Upper lobe of left lung (tissue), 6 donors: ENCODE data around the gene CYFIP1. TPM values are rescaled to one million over a fixed set of nuclear protein-coding genes. Genes with fewer than 3 reads are reported as not detected.

Experiments
- ATAC-seq, 2 donors: fragments of 200-7000 bp; cut with Tn5 transposase; one replicate each; pipeline ENCODE4 v1.9.1; 2022; ENCODE audit warnings: mild to moderate bottlenecking in 2 of 2, moderate library complexity in 2 of 2; ENCODE audit not compliant: low FRiP score in 2 of 2
- DNase-seq, 2 donors: peaks; one replicate each; pipeline ENCODE4 v3.0.0-alpha.2; 2019 to 2020
- H3K27ac ChIP-seq, 4 donors: fragments of 200-600 bp; sonication (generic); one replicate each; pipeline ENCODE4 v1.5.1; 2016 to 2019
- H3K27me3 ChIP-seq, 4 donors: fragments of 200-600 bp; sonication (generic); one replicate each; pipeline ENCODE4 v1.5.1; 2017 to 2019
- H3K36me3 ChIP-seq, 4 donors: fragments of 200-600 bp; sonication (generic); one replicate each; pipeline ENCODE4 v1.5.1; 2016 to 2019
- H3K4me1 ChIP-seq, 4 donors: fragments of 200-600 bp; sonication (generic); one replicate each; pipeline ENCODE4 v1.5.1; 2018 to 2019
- H3K4me3 ChIP-seq, 4 donors: fragments of 200-600 bp; sonication (generic); one replicate each; pipeline ENCODE4 v1.5.1; 2017 to 2019; ENCODE audit warnings: mild to moderate bottlenecking in 2 of 4, moderate library complexity in 1 of 4
- H3K9me3 ChIP-seq, 4 donors: fragments of 200-600 bp; sonication (generic); one replicate each; pipeline ENCODE4 v1.5.1; 2018 to 2019
- CTCF ChIP-seq, 6 experiments: fragments of 450-650 bp in 4 of 6; fragments of 200-600 bp in 2 of 6; sonication (generic) in 2 of 6; IDR thresholded peaks; one replicate each; pipeline ENCODE4 v1.5.1; 2016 to 2019; ENCODE audit warnings: antibody characterized with exemption in 6 of 6
- EP300 ChIP-seq, 4 donors: sonication (generic); formaldehyde crosslinking; IDR thresholded peaks; one replicate each; pipeline ENCODE4 v1.5.1; 2017; ENCODE audit warnings: antibody characterized with exemption in 4 of 4, control low read depth in 2 of 4
- POLR2A ChIP-seq, 4 donors: fragments of 450-650 bp; IDR thresholded peaks; one replicate each; pipeline ENCODE4 v1.5.1; 2016 to 2017; ENCODE audit warnings: antibody characterized with exemption in 4 of 4, mild to moderate bottlenecking in 2 of 4
- POLR2AphosphoS5 ChIP-seq, 2 donors: sonication (generic); formaldehyde crosslinking; IDR thresholded peaks; one replicate each; pipeline ENCODE4 v1.5.1; 2017; ENCODE audit warnings: antibody characterized with exemption in 2 of 2
- WGBS, 2 donors: methylation state at CpG; one replicate each; pipeline ENCODE4 v1.1.5; 2017 to 2018; 5-methylcytosine and 5-hydroxymethylcytosine counted together
- total RNA-seq, 6 donors: library from RNA; depleted of rRNA in 4 of 6; stranded (reverse); fragments of >200 nt in 4 of 6; gene quantifications; one replicate each; pipeline versions ENCODE4 v1.1.0 to v1.2.1, GENCODE V29; 2016 to 2021
- donor health status: DM: no; HTN: no; CAD: no; lungs with moderate emphysema.
- donor health status: DM: no; HTN: yes; CAD: no; lungs with severe emphysema.

The CYFIP1 gene
- total RNA-seq, 6 donors from 2014 or later = 100 to 171 (median 136) TPM

GRCh38 chr15:22913646-22914380 is 66.4 kb downstream of the CYFIP1 start:
- TF ChIP-seq POLR2AphosphoS5 (IDR thresholded peaks at IDR 0.05) (no peak), POLR2A (IDR thresholded peaks at IDR 0.05) (no peak), EP300 (IDR thresholded peaks at IDR 0.05) (no peak), CTCF (IDR thresholded peaks at IDR 0.05) (no peak)
- no peaks in the 10 kb centered on the region for H3K27me3 ChIP-seq
- ATAC-seq (peak in 1 of 2 donors; percentile 20), DNase-seq (no peak)
- no peak overlapping the region for H3K27ac ChIP-seq
- no peaks in the 10 kb centered on the region for H3K4me1 ChIP-seq
- H3K4me3 ChIP-seq = no peak overlapping the region
- peaks cover 36 to 96% (median 95%) of the 10 kb centered on the region in 4 donors for H3K36me3 ChIP-seq
- H3K9me3 ChIP-seq = no peaks in the 10 kb centered on the region
- 95 to 97% methylated on average over 12 to 13 of the region's 13 CpGs for WGBS, 2 donors

GRCh38 chr15:22912256-22912655 is 67.9 kb downstream of the CYFIP1 start:
- Histone ChIP-seq H3K9me3 (no peaks in the 10 kb centered on the region), H3K27me3 (no peaks in the 10 kb centered on the region), H3K4me1 (no peaks in the 10 kb centered on the region), H3K27ac (no peak overlapping the region), H3K36me3 (peaks cover 40 to 96% (median 93%) of the 10 kb centered on the region in 4 donors), H3K4me3 (no peak overlapping the region)
- WGBS, 2 donors = 95 to 99% methylated on average over 12 of the region's 12 CpGs
- TF ChIP-seq POLR2AphosphoS5 (IDR thresholded peaks at IDR 0.05) = no peak
- no peak for TF ChIP-seq EP300 (IDR thresholded peaks at IDR 0.05)
- no peak for DNase-seq
- ATAC-seq = no peak

- no peak overlapping the region for H3K27ac ChIP-seq
- H3K4me3 ChIP-seq = no peak overlapping the region
- H3K9me3 ChIP-seq = no peaks in the 10 kb centered on the region
- TF ChIP-seq POLR2AphosphoS5 (IDR thresholded peaks at IDR 0.05) (no peak), CTCF (IDR thresholded peaks at IDR 0.05) (no peak), POLR2A (IDR thresholded peaks at IDR 0.05) (no peak), EP300 (IDR thresholded peaks at IDR 0.05) (no peak)
- H3K36me3 ChIP-seq = peaks cover 35 to 96% (median 92%) of the 10 kb centered on the region in 4 donors
- no peaks in the 10 kb centered on the region for H3K27me3 ChIP-seq
- 84 to 87% methylated on average over 5 to 8 of the region's 8 CpGs for WGBS, 2 donors
- no peaks in the 10 kb centered on the region for H3K4me1 ChIP-seq
- ATAC-seq (no peak), DNase-seq (no peak)
These were observed 68.9 kb downstream of the CYFIP1 start for GRCh38 chr15:22911306-22911705.

- TF ChIP-seq EP300 (IDR thresholded peaks at IDR 0.05) (no peak), CTCF (IDR thresholded peaks at IDR 0.05) (no peak), POLR2A (IDR thresholded peaks at IDR 0.05) (no peak), POLR2AphosphoS5 (IDR thresholded peaks at IDR 0.05) (no peak)
- Histone ChIP-seq H3K4me1 (no peaks in the 10 kb centered on the region), H3K9me3 (no peaks in the 10 kb centered on the region), H3K27me3 (no peaks in the 10 kb centered on the region), H3K36me3 (peaks cover 35 to 93% (median 83%) of the 10 kb centered on the region in 4 donors), H3K4me3 (no peak overlapping the region), H3K27ac (no peak overlapping the region)
- WGBS, 2 donors = 85 to 93% methylated on average over 9 of the region's 9 CpGs
- ATAC-seq = no peak
- no peak for DNase-seq
These were observed 71.3 kb downstream of the CYFIP1 start for GRCh38 chr15:22908830-22909229.

- WGBS, 2 donors = 92 to 98% methylated on average over 9 to 16 of the region's 16 CpGs
- no peak for DNase-seq
- no peak for ATAC-seq
These were observed 72.8 kb downstream of the CYFIP1 start for GRCh38 chr15:22907161-22907950.

More at GRCh38 chr15:22907161-22907950, 72.8 kb downstream of the CYFIP1 start:
- TF ChIP-seq POLR2A (IDR thresholded peaks at IDR 0.05) (no peak), EP300 (IDR thresholded peaks at IDR 0.05) (no peak), POLR2AphosphoS5 (IDR thresholded peaks at IDR 0.05) (no peak), CTCF (IDR thresholded peaks at IDR 0.05) (no peak)
- H3K27ac ChIP-seq = no peak overlapping the region
- H3K36me3 ChIP-seq = peaks cover 38 to 96% (median 86%) of the 10 kb centered on the region in 4 donors
- H3K9me3 ChIP-seq = no peaks in the 10 kb centered on the region
- H3K4me3 ChIP-seq = no peak overlapping the region
- H3K4me1 ChIP-seq = no peaks in the 10 kb centered on the region
- H3K27me3 ChIP-seq = no peaks in the 10 kb centered on the region
